Smooth muscle cell (in vitro differentiated cells): ENCODE measurements around the gene EXOC4. TPM values are rescaled to one million over a fixed set of nuclear protein-coding genes. Genes with fewer than 3 reads are reported as not detected.

Experiments
- DNase-seq: peaks from one replicate; lab custom pipeline; 2025; ENCODE audit not compliant: unreplicated experiment; lab: John Stamatoyannopoulos, UW
- H2AFZ ChIP-seq: fragments of 200-600 bp; sonication (generic); 2 replicates; pipeline ENCODE4 v1.6.0; 2016; ENCODE audit warnings: antibody characterized with exemption, low read depth, mild to moderate bottlenecking
- H3F3A ChIP-seq: fragments of 200-600 bp; sonication (generic); 2 replicates; pipeline ENCODE4 v1.6.0; 2017; ENCODE audit warnings: antibody characterized with exemption, low read depth
- H3K27ac ChIP-seq: fragments of 200-600 bp; sonication (generic); 2 replicates; pipeline ENCODE4 v1.5.1; 2016; ENCODE audit warnings: low read depth, mild to moderate bottlenecking
- H3K27me3 ChIP-seq: fragments of 200-600 bp; sonication (generic); 2 replicates; pipeline ENCODE4 v1.6.1; 2016; ENCODE audit warnings: low read depth, mild to moderate bottlenecking
- H3K36me3 ChIP-seq: fragments of 200-600 bp; sonication (generic); 2 replicates; pipeline ENCODE4 v1.5.1; 2016; ENCODE audit warnings: low read depth
- H3K4me1 ChIP-seq: fragments of 200-600 bp; sonication (generic); 2 replicates; pipeline ENCODE4 v1.5.1; 2016; ENCODE audit warnings: low read depth
- H3K4me2 ChIP-seq: fragments of 200-600 bp; sonication (generic); 2 replicates; pipeline ENCODE4 v1.6.0; 2016; ENCODE audit warnings: mild to moderate bottlenecking
- H3K4me3 ChIP-seq: fragments of 200-600 bp; sonication (generic); 2 replicates; pipeline ENCODE4 v1.5.1; 2016; ENCODE audit warnings: mild to moderate bottlenecking
- H3K79me2 ChIP-seq: fragments of 200-600 bp; sonication (generic); 2 replicates; pipeline ENCODE4 v1.6.0; 2016; ENCODE audit warnings: low read depth, mild to moderate bottlenecking
- H3K9ac ChIP-seq: fragments of 200-600 bp; sonication (generic); 2 replicates; pipeline ENCODE4 v1.6.0; 2016; ENCODE audit warnings: low read depth
- H3K9me3 ChIP-seq: fragments of 200-600 bp; sonication (generic); replicated peaks from 2 replicates; pipeline ENCODE4 v1.5.1; 2016; ENCODE audit warnings: low read depth
- H4K20me1 ChIP-seq: fragments of 200-600 bp; sonication (generic); 2 replicates; pipeline ENCODE4 v1.6.0; 2016; ENCODE audit warnings: low read depth
- CTCF ChIP-seq: fragments of 200-600 bp; sonication (generic); IDR thresholded peaks from 2 replicates; pipeline ENCODE4 v1.5.1; 2017; ENCODE audit warnings: borderline replicate concordance, mild to moderate bottlenecking, antibody characterized with exemption; ENCODE audit not compliant: insufficient read depth, poor library complexity, severe bottlenecking
- WGBS: methylation state at CpG from one replicate; pipeline ENCODE4 v1.1.7; 2016; ENCODE audit warnings: low lambda C conversion rate; 5-methylcytosine and 5-hydroxymethylcytosine counted together
- polyA plus RNA-seq: library from polyadenylated mRNA; unstranded; fragments of >200 nt; fragmentation: Nextera tagmentation; extraction: Ambion mirVana; gene quantifications from 2 replicates; pipeline ENCODE4 v1.2.1, GENCODE V29; 2016
- total RNA-seq: library from RNA; depleted of rRNA; stranded (reverse); fragments of >200 nt; gene quantifications from 2 replicates; pipeline ENCODE4 v1.2.3, GENCODE V29; 2014

Gene EXOC4
- total and polyA plus RNA-seq, 2 experiments from 2014 or later, result 21.5 to 47.1 TPM

GRCh38 chr7:133975130-133975529, 722.3 kb downstream of the EXOC4 start:
- no peaks in the 10 kb centered on the region for H3K36me3 ChIP-seq
- peaks cover 6% of the 10 kb centered on the region for H3K4me1 ChIP-seq
- H3K9me3 ChIP-seq, result no peaks in the 10 kb centered on the region
- no peak overlapping the region for H2AFZ ChIP-seq
- no peak overlapping the region for H3K9ac ChIP-seq
- no peaks in the 10 kb centered on the region for H3K27me3 ChIP-seq
- no peak for DNase-seq
- H4K20me1 ChIP-seq, result no peaks in the 10 kb centered on the region
- H3K79me2 ChIP-seq, result no peaks in the 10 kb centered on the region
- no peak overlapping the region for H3K4me2 ChIP-seq
- no peak for TF ChIP-seq CTCF
- no peak overlapping the region for H3K27ac ChIP-seq
- H3K4me3 ChIP-seq, result no peak overlapping the region
- H3F3A ChIP-seq, result peaks cover 3% of the 10 kb centered on the region

- peaks cover 3% of the 10 kb centered on the region for H3F3A ChIP-seq
- H3K9ac ChIP-seq, result no peak overlapping the region
- H3K9me3 ChIP-seq, result no peaks in the 10 kb centered on the region
- 29% methylated on average over 1 of the region's 1 CpG for WGBS
- peaks cover 6% of the 10 kb centered on the region for H3K4me1 ChIP-seq
- no peaks in the 10 kb centered on the region for H3K36me3 ChIP-seq
- no peaks in the 10 kb centered on the region for H4K20me1 ChIP-seq
- H2AFZ ChIP-seq, result no peak overlapping the region
- no peaks in the 10 kb centered on the region for H3K79me2 ChIP-seq
- no peak overlapping the region for H3K4me2 ChIP-seq
- H3K4me3 ChIP-seq, result no peak overlapping the region
- no peak for TF ChIP-seq CTCF
- no peak overlapping the region for H3K27ac ChIP-seq
- H3K27me3 ChIP-seq, result no peaks in the 10 kb centered on the region
- no peak for DNase-seq
These were observed 723.3 kb downstream of the EXOC4 start for GRCh38 chr7:133976140-133976539.

- H3K4me1 ChIP-seq, result peaks cover 6% of the 10 kb centered on the region
- no peaks in the 10 kb centered on the region for H3K9me3 ChIP-seq
- no peaks in the 10 kb centered on the region for H3K79me2 ChIP-seq
- H3K9ac ChIP-seq, result no peak overlapping the region
- H3K36me3 ChIP-seq, result no peaks in the 10 kb centered on the region
- H4K20me1 ChIP-seq, result no peaks in the 10 kb centered on the region
- no peak overlapping the region for H3K4me2 ChIP-seq
- no peak overlapping the region for H3K4me3 ChIP-seq
- WGBS, result 81% methylated on average over 4 of the region's 4 CpGs
- H3K27ac ChIP-seq, result no peak overlapping the region
- TF ChIP-seq CTCF, result no peak
- peaks cover 3% of the 10 kb centered on the region for H3F3A ChIP-seq
- H2AFZ ChIP-seq, result no peak overlapping the region
- no peak for DNase-seq
- H3K27me3 ChIP-seq, result no peaks in the 10 kb centered on the region
These were observed 724.8 kb downstream of the EXOC4 start for GRCh38 chr7:133977409-133978274.
